Measurements from ENCODE around the gene PAM16.

The PAM16 gene

GRCh38 chr16:4383591-4384444, 32.7 kb upstream of the PAM16 start:
- no peak for ATAC-seq

- ATAC-seq, result no peak
Observed at GRCh38 chr16:4382795-4383357, 31.8 kb upstream of the PAM16 start.

- no peak for ATAC-seq
Observed at GRCh38 chr16:4381935-4382794, 31.0 kb upstream of the PAM16 start.

GRCh38 chr16:4381072-4381934, 30.2 kb upstream of the PAM16 start:
- ATAC-seq, result no peak

DNA sequence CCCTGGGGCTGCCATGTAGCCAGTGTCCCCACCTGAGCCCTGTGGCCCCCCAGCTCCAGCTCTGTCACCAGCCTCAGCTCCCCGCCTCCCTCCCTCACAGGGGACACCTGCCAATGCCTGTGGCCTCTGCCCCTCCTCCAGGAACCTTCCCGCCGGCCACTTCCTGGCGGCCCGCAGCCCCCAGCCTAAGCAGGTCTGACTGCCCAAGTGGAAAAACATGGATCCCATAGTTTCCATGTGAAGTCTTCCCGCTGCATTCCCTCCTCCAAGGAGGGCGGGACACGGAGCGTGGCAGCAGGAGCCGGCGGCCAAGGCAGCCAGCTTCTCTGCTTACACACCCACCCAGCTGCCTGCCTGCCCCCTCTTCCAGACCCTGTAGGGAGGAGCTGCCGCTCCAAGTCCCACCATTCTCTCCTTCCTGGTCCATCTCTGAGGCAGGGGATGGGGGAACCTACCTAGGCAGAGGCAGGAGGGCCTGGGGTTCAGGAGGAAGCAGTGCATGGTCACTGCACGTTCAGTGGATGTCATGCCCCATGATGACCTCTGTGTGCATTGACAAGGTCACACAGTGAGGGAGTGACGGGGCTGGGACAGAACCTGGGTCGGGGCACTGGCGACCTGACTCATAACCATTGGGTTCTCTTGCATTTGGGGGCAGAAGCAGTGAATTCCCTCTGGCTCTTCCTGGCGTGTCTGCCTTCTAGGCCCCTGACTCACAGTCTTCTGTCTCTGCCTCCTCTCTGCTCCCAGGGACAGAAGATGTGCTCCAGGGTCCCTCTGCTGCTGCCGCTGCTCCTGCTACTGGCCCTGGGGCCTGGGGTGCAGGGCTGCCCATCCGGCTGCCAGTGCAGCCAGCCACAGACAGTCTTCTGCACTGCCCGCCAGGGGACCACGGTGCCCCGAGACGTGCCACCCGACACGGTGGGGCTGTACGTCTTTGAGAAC, 29.3 kb upstream of the PAM16 start:
- ATAC-seq, result no peak

- ATAC-seq, result no peak
Observed at GRCh38 chr16:4378999-4379690, 28.0 kb upstream of the PAM16 start.

DNA sequence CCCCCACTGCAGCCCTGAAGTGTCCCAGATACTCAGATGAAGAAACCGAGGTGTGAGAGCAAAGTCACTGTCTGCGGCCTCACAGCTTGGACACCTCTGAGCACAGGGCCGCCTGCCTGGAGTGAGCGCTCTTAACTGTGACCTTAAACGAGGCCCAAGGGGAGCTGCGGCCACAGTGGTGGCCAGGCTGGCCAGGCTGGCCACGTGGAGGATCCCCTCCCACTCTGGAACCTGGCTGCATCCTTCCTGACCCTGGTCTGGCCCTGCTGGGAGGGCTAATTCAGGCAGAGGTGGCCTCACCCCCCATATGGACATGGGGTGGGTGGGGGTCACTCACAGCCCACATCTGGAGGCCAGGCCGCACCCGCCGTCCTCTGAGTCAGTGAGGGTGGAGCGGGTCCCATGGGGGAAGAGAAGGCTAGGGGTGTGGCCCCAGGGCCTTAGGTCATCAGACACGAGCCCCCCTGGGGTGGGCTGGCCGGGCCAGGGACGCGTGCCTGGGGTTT, 27.1 kb upstream of the PAM16 start:
- ATAC-seq, result no peak

- no peak for ATAC-seq
Observed at GRCh38 chr16:4377573-4378154, 26.5 kb upstream of the PAM16 start.

GRCh38 chr16:4376893-4377572, 25.9 kb upstream of the PAM16 start:
- no peak for ATAC-seq

- ATAC-seq, result no peak
Observed at GRCh38 chr16:4376126-4376892, 25.2 kb upstream of the PAM16 start.

DNA sequence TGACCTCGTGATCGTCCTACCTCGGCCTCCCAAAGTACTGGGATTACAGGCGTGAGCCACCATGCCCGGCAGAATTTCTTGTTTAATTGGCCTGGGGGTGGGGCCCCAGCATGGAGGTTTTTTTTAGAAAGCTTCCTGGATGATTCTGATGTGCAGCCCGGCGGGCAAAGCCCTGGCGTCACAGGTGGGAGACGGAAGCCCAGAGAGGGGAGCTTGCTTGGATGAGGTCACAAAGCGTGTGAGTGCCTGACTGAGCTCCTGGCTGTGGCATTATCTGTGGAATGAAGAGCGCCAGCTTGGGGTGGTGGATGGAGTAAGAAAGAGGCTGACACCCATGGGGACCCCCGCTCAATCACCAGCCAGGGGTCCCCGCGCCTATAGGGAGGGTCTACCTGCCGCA, 24.6 kb upstream of the PAM16 start:
- ATAC-seq, result no peak

DNA sequence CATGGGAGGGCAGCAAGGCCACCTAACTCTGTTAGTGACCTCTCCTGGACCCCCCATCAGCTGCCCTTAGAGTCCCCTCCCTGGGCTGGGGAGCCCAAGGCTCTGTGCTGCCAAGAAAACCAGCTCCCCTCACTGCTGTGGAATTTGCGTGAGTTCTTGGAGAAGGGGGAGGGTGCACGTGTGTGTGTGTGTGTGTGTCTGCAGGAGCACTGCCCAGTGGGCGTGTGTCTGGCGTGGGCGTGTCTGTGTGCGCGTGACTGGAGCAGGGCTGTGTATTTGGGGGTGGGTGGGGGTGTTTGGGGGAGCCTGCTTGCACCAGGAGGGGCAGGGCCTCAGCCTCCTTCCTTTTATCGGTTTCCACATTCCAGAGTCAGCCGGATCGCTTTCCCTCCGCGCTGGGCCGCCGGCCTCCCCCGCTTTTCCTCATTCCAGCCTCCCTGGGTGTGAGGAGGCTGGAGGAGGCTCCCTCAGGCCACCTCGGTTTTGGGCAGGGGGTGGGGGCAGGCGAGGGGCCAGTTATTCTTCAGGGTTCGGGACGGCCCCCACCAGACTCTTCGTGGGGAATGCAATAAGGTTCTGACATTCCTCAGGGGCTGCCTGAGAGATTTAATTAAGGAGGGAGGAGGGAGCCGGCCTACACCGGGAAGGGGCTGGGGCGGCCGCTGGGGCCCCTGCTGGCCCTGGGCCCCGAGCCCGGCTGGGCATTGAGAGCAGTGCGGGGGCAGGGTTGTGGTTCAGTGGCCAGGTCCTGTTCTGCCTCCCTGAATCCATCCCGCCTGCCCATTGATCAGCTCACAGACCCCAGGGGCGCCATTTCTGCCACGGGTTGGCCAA, 23.0 kb upstream of the PAM16 start:
- no peak for ATAC-seq

- no peak for ATAC-seq
Observed at GRCh38 chr16:4373356-4373908, 22.3 kb upstream of the PAM16 start.

DNA sequence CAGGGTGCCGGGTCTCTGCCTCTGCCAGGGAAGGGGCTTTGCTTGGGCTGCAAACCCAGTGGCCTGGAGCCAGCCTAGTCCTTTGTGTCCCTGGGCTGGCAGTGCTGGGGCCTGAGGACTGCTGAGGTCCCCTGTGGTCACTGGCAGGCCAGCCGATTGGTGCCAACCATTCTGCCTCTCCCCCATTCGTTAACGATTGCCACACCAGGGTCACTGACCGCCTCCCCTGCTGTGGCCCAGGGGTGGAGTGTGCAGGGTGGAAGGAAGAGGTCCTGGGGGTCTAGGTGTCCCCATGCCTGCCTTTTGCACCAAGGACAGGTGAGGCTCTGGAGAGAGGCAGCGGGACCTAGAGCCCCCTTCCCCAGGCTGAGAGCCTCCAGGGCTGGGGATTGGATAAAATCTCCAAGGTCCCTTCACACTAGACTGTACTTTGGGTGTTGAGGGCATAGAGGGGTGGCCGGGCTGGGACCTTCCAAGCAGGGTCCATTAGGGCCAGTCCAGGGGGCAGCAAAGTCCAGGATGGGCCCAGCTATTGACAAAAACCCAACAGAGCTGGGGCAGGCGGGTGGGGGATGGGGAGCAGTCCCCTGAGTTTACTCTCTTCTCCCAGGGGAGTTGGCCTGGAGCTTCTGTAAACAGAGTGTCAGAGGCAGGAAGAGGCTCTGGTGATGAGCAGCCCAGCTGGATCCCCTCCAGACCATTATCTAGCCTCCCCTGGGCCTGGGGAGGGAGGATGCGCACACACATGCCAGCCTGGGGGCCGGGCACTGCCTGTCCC, 21.6 kb upstream of the PAM16 start:
- no peak for ATAC-seq

DNA sequence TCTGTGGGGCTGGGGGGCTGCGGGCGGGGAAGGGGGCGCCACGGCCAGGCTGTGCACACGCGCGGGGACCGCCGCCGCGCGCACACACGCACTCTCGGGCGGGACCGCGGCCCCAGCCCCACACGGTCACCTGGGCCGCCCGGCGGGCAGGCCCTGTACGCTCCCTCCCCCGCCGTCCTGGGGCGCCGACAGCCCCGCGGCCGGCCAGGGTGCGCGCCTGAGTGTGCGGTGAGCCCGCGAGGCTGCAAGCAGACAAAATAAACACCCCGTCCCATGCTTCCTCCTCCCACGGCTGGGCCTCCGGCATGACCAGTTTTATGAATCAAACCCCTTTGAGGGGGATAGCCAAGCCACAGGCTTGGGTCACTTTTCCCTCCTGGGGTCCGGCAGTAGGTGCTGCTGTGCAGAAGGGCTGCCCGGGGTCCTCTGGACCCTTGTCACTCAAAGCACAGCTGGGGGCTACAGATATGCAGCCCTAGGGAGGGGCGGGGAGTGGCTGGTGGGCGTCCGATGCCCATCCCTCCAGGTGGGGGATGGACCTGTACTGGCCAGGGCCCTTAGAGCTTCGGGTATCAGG, 21.0 kb upstream of the PAM16 start:
- ATAC-seq, result peak; percentile 52 to 62

GRCh38 chr16:4371357-4372000, 20.4 kb upstream of the PAM16 start, which contains the start of gene VASN:
Gene VASN, plus strand, starts transcription at chr16:4371848. Its CDS starts 9,030 bp downstream, at chr16:4380878.
- ATAC-seq, result peak; percentile 88 to 91
